Upper lobe of right lung (tissue), 1 donor: ENCODE data around the gene PPFIA3. TPM values are rescaled to one million over a fixed set of nuclear protein-coding genes. Genes with fewer than 3 reads are reported as not detected.

Experiments used
- ATAC-seq: fragments of 200-7000 bp; cut with Tn5 transposase; one replicate; pipeline ENCODE4 v1.9.1; 2020; ENCODE audit warnings: mild to moderate bottlenecking, moderate library complexity
- DNase-seq: peaks from one replicate; pipeline ENCODE4 v3.0.0-alpha.2; 2020
- H3K27ac ChIP-seq: fragments of 200-600 bp; one replicate; pipeline ENCODE4 v1.8.0; 2022
- H3K27me3 ChIP-seq: fragments of 200-600 bp; one replicate; pipeline ENCODE4 v1.8.0; 2022; ENCODE audit warnings: mild to moderate bottlenecking
- H3K36me3 ChIP-seq: fragments of 200-600 bp; one replicate; pipeline ENCODE4 v1.8.0; 2022
- H3K4me1 ChIP-seq: fragments of 200-600 bp; one replicate; pipeline ENCODE4 v1.8.0; 2022
- H3K4me3 ChIP-seq: fragments of 200-600 bp; one replicate; pipeline ENCODE4 v1.8.0; 2022; ENCODE audit warnings: mild to moderate bottlenecking
- H3K9me3 ChIP-seq: fragments of 200-600 bp; one replicate; pipeline ENCODE4 v1.8.0; 2022
- intact Hi-C: fragments of 100-400 bp; cut with DNase I; formaldehyde crosslinking; loops from one replicate; pipeline ENCODE4 v1.11.0; 2022
- total RNA-seq: library from RNA; stranded (reverse); fragmentation: NEBNext Ultra II Directional; extraction: Animal tissue kit (Norgen Biotek cat#: 25700); gene quantifications from one replicate; pipeline ENCODE4 v1.2.1, GENCODE V29; 2021
- TF ChIP-seq, protein P1 (sequence below): fragments of 200-600 bp; IDR thresholded peaks from one replicate; pipeline ENCODE4 v1.8.0; 2022; ENCODE audit warnings: antibody characterized with exemption
- donor health status: DM: no; HTN: yes; CAD: no; lungs with severe emphysema.

The PPFIA3 gene
- total RNA-seq, 1 donor from 2014 or later: 10.7 TPM

DNA sequence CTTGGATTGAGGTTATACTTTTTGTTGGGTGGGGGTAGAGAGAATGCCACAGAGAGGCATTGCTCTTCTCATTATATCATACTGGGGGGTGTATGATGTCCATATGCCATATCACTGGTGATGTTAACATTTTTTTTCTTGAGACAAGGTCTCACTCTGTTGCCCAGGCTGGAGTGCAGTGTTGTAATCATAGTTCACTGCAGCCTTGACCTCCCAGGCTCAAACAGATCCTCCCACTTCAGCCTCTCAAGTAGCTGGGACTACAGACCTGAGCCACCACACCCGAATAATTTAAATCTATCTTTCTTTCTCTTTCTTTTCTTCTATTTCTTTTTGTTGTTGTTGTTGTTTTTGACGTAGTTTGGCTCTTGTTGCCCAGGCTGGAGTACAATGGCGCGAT, 39.0 kb upstream of the PPFIA3 start:
- no peak for DNase-seq
- Histone ChIP-seq H3K4me3 (no peak overlapping the region), H3K27me3 (no peaks in the 10 kb centered on the region), H3K27ac (no peak overlapping the region), H3K9me3 (no peaks in the 10 kb centered on the region), H3K36me3 (no peaks in the 10 kb centered on the region), H3K4me1 (peaks cover 6% of the 10 kb centered on the region)
- intact Hi-C loops: no loop called here
- TF ChIP-seq, protein P1, sequence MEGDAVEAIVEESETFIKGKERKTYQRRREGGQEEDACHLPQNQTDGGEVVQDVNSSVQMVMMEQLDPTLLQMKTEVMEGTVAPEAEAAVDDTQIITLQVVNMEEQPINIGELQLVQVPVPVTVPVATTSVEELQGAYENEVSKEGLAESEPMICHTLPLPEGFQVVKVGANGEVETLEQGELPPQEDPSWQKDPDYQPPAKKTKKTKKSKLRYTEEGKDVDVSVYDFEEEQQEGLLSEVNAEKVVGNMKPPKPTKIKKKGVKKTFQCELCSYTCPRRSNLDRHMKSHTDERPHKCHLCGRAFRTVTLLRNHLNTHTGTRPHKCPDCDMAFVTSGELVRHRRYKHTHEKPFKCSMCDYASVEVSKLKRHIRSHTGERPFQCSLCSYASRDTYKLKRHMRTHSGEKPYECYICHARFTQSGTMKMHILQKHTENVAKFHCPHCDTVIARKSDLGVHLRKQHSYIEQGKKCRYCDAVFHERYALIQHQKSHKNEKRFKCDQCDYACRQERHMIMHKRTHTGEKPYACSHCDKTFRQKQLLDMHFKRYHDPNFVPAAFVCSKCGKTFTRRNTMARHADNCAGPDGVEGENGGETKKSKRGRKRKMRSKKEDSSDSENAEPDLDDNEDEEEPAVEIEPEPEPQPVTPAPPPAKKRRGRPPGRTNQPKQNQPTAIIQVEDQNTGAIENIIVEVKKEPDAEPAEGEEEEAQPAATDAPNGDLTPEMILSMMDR: no peak
- ATAC-seq: no peak

DNA sequence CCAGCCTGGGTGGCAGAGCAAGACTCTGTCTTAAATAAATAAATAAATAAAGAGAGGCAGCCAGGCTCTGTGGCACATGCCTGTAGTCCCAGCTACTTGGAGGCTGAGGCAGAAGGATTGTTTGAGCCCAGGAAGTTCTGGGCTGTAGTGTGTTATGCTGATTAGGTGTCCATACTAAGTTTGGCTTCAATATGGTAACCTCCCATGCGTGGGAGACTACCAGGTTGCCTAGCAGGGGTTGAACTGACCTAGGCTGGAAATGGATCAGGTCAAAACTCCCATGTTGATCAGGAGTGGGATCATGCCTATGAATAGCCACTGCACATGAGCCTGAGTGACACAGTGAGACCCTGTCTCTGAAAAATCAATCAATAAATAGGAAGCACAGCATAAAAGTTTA, 38.1 kb upstream of the PPFIA3 start:
- H3K4me3 ChIP-seq: no peak overlapping the region

GRCh38 chr19:49084206-49085019, 34.9 kb upstream of the PPFIA3 start:
- intact Hi-C loops: no loop called here
- H3K4me1 ChIP-seq: peaks cover 25% of the 10 kb centered on the region
- H3K9me3 ChIP-seq: no peaks in the 10 kb centered on the region
- peaks cover 18% of the 10 kb centered on the region for H3K36me3 ChIP-seq
- DNase-seq: no peak
- TF ChIP-seq, protein P1: no peak
- H3K27me3 ChIP-seq: no peaks in the 10 kb centered on the region
- H3K27ac ChIP-seq: peak overlapping the region; percentile 91
- no peak for ATAC-seq
- peak overlapping the region; percentile 97 for H3K4me3 ChIP-seq

More for the DNA sequence above, 38.1 kb upstream of the PPFIA3 start:
- no peaks in the 10 kb centered on the region for H3K27me3 ChIP-seq
- peaks cover 9% of the 10 kb centered on the region for H3K4me1 ChIP-seq
- no peaks in the 10 kb centered on the region for H3K9me3 ChIP-seq
- no peaks in the 10 kb centered on the region for H3K36me3 ChIP-seq
- ATAC-seq: no peak
- TF ChIP-seq, protein P1: no peak
- intact Hi-C loops: no loop called here
- no peak for DNase-seq
- H3K27ac ChIP-seq: no peak overlapping the region

GRCh38 chr19:49085020-49085867, 34.1 kb upstream of the PPFIA3 start, which contains the start of gene SNRNP70:
SNRNP70 (plus strand) TSS chr19:49085451; CDS start chr19:49086415, 964 bp downstream.
- H3K4me3 ChIP-seq: peak within 1 kb of the TSS; percentile 97
- peak within 1 kb of the TSS; percentile 91 for H3K27ac ChIP-seq
- peaks cover 25% of the 10 kb centered on the region for H3K4me1 ChIP-seq
- no peaks in the 10 kb centered on the region for H3K27me3 ChIP-seq
- DNase-seq (peak; percentile 100), ATAC-seq (peak; percentile 98)
- H3K36me3 ChIP-seq: peaks cover 27% of the 10 kb centered on the region
- TF ChIP-seq, protein P1: no peak
- intact Hi-C loops: no loop called here
- H3K9me3 ChIP-seq: no peaks in the 10 kb centered on the region

- ATAC-seq (no peak), DNase-seq (no peak)
- intact Hi-C loops: no loop called here
- Histone ChIP-seq H3K36me3 (peaks cover 33% of the 10 kb centered on the region), H3K4me3 (peak overlapping the region; percentile 97), H3K9me3 (no peaks in the 10 kb centered on the region), H3K4me1 (peaks cover 25% of the 10 kb centered on the region), H3K27ac (peak overlapping the region; percentile 91), H3K27me3 (no peaks in the 10 kb centered on the region)
- TF ChIP-seq, protein P1: no peak
Observed at GRCh38 chr19:49085868-49086232, 33.5 kb upstream of the PPFIA3 start.
